A549 (cell line): ENCODE results near the gene IL1F10.

ENCODE experiments used
- CHD2 ChIP-seq: fragments of 150-350 bp; IDR thresholded peaks from 2 replicates; pipeline ENCODE4 v1.6.1; 2014; ENCODE audit warnings: low read length; ENCODE audit not compliant: partially characterized antibody
- CTCF ChIP-seq: fragments of >200 bp; sonication (Bioruptor Twin); formaldehyde crosslinking; IDR thresholded peaks from 3 replicates; pipeline ENCODE4 v1.5.1; 2016
- MAX ChIP-seq: IDR thresholded peaks from 2 replicates; pipeline ENCODE4 v1.6.1; 2012
- NFE2L2 ChIP-seq: fragments of 150-350 bp; conservative IDR thresholded peaks from 2 replicates; pipeline ENCODE4 v1.6.1; 2014; ENCODE audit warnings: low read length
- POLR2A ChIP-seq: IDR thresholded peaks from 2 replicates; pipeline ENCODE4 v1.6.1; 2012; ENCODE audit warnings: mild to moderate bottlenecking, low read length
- RAD21 ChIP-seq, 2 experiments: fragments of >200 bp in 1 of 2; sonication (Bioruptor Twin) in 1 of 2; formaldehyde crosslinking in 1 of 2; IDR thresholded peaks in 1 of 2; conservative IDR thresholded peaks in 1 of 2; 2 replicates in 1 of 2; 3 replicates in 1 of 2; pipeline ENCODE4 v1.6.1; 2012 to 2018; ENCODE audit warnings: inconsistent platforms in 1 of 2
- RCOR1 ChIP-seq: fragments of 150-350 bp; IDR thresholded peaks from 2 replicates; pipeline ENCODE4 v1.6.1; 2014; ENCODE audit warnings: antibody characterized with exemption, low read length, low read depth
- REST ChIP-seq: fragments of 200-600 bp; sonication (generic); IDR thresholded peaks from 2 replicates; pipeline ENCODE4 v1.6.1; 2016; ENCODE audit warnings: antibody characterized with exemption, mild to moderate bottlenecking, moderate library complexity

DNA sequence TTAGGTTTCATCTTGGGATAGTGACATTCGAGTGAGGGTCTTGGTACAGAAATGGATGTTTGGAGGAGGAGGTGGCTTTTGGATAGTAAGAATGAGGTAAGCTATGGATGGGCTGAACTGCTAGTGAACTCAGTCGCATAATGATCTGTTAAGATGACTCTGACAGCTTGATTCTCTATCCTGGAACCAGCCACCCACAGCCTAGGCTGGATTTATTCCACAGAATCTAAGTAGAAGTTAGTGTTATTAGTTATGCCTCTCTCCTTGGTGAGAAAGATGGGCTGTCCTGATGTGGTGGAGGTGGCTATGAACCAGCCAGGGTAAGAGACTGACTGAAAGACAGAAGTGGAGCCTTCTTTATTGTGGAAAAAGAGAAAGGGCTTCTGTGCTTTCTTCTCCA is 40.1 kb upstream of the IL1F10 start:
- TF ChIP-seq NFE2L2 (no peak), CTCF (no peak), POLR2A (no peak), CHD2 (no peak), MAX (no peak), RAD21 (conservative IDR thresholded peaks at IDR 0.05 in 1 of 2, IDR thresholded peaks at IDR 0.05 in 1 of 2) (no peak), REST (no peak), RCOR1 (no peak)
